Endothelial cell of umbilical vein (primary cell): ENCODE measurements around the gene GALNT12. TPM values are rescaled to one million over a fixed set of nuclear protein-coding genes. Genes with fewer than 3 reads are reported as not detected.

Experiments used
- BruUV-seq: library from RNA; stranded (reverse); fragments of 400-500 nt; replicated peaks from 2 replicates; lab custom pipeline; 2021; lab: Mats Ljungman, UMichigan
- CTCF ChIA-PET: fragments of 300-600, 350-600 bp; sonication (Branson Sonifier 250); formaldehyde crosslinking; loops from one replicate; lab custom pipeline; 2021; ENCODE audit warnings: antibody characterized with exemption, inconsistent platforms; lab: Charles Lee
- POLR2A ChIA-PET: fragments of 300-600, 350-600 bp; sonication (Branson Sonifier 250); formaldehyde crosslinking; loops from one replicate; lab custom pipeline; 2021; ENCODE audit warnings: antibody characterized with exemption, inconsistent platforms; lab: Charles Lee
- DNase-seq: peaks from one replicate; pipeline ENCODE4 v3.0.0-alpha.2; 2011; ENCODE audit warnings: low read depth, low spot score
- FAIRE-seq: peaks from 2 replicates; lab custom pipeline; 2011; peaks lifted over from hg19 to GRCh38; lab: Jason Lieb, UNC
- H2AFZ ChIP-seq: 2 replicates; pipeline ENCODE4 v1.6.0; 2012; ENCODE audit warnings: low read depth, low read length, control low read depth, inconsistent platforms
- H3K27ac ChIP-seq: 2 replicates; pipeline ENCODE4 v1.5.1; 2011; ENCODE audit warnings: low read depth, mild to moderate bottlenecking, control low read depth, low read length, moderate library complexity; ENCODE audit not compliant: insufficient read depth
- H3K27me3 ChIP-seq, 2 experiments: 2 replicates each; pipeline versions ENCODE4 v1.6.0 to v1.6.1; 2011; ENCODE audit warnings: low read length in 2 of 2, mixed read lengths in 1 of 2; ENCODE audit not compliant: control insufficient read depth in 2 of 2, insufficient read depth in 2 of 2
- H3K36me3 ChIP-seq, 2 experiments: 2 replicates in 1 of 2; 3 replicates in 1 of 2; pipeline ENCODE4 v1.5.1; 2011; ENCODE audit warnings: low read length in 2 of 2, mild to moderate bottlenecking in 1 of 2, moderate library complexity in 1 of 2; ENCODE audit not compliant: control insufficient read depth in 2 of 2, insufficient read depth in 2 of 2; ENCODE audit errors: extremely low read depth in 1 of 2
- H3K4me1 ChIP-seq: 3 replicates; pipeline ENCODE4 v1.5.1; 2011; ENCODE audit warnings: mild to moderate bottlenecking, low read length; ENCODE audit not compliant: control insufficient read depth, insufficient read depth; ENCODE audit errors: extremely low read depth
- H3K4me2 ChIP-seq: 2 replicates; pipeline ENCODE4 v1.6.1; 2011; ENCODE audit warnings: low read length, control low read depth, mixed read lengths; ENCODE audit not compliant: insufficient read depth
- H3K4me3 ChIP-seq, 3 experiments: fragments of 200-600 bp in 1 of 3; sonication (generic), shearing (Covaris generic) in 1 of 3; replicated peaks in 1 of 3; 2 replicates each; pipeline ENCODE4 v1.5.1; 2011 to 2016; ENCODE audit warnings: control low read depth in 3 of 3, low read length in 3 of 3, mild to moderate bottlenecking in 2 of 3, inconsistent platforms in 1 of 3, low read depth in 1 of 3, moderate library complexity in 1 of 3; ENCODE audit not compliant: insufficient read depth in 1 of 3
- H3K79me2 ChIP-seq: 2 replicates; pipeline ENCODE4 v1.6.0; 2012; ENCODE audit warnings: low read length, inconsistent platforms; ENCODE audit not compliant: control insufficient read depth, insufficient read depth
- H3K9ac ChIP-seq: replicated peaks from 2 replicates; pipeline ENCODE3; 2011; ENCODE audit warnings: low read length, control low read depth; ENCODE audit not compliant: insufficient read depth; ENCODE audit errors: extremely low read depth
- H3K9me1 ChIP-seq: replicated peaks from 3 replicates; pipeline ENCODE4 v1.6.0; 2011; ENCODE audit warnings: mild to moderate bottlenecking, low read length; ENCODE audit not compliant: control insufficient read depth, insufficient read depth; ENCODE audit errors: extremely low read depth
- H3K9me3 ChIP-seq: replicated peaks from 2 replicates; pipeline ENCODE4 v1.5.1; 2012; ENCODE audit warnings: low read length, inconsistent platforms; ENCODE audit not compliant: control insufficient read depth, insufficient read depth
- H4K20me1 ChIP-seq: replicated peaks from 2 replicates; pipeline ENCODE3; 2011; ENCODE audit warnings: mild to moderate bottlenecking, low read length; ENCODE audit not compliant: control insufficient read depth, insufficient read depth; ENCODE audit errors: extremely low read depth
- CTCF ChIP-seq, 2 donors: IDR thresholded peaks; 1 replicate in 1 of 2; 2 replicates in 1 of 2; pipeline ENCODE4 v1.5.1; 2011; ENCODE audit warnings: low read length in 2 of 2, mild to moderate bottlenecking in 2 of 2, moderate library complexity in 2 of 2, control low read depth in 1 of 2, inconsistent platforms in 1 of 2, low read depth in 1 of 2; ENCODE audit not compliant: insufficient read depth in 1 of 2; ENCODE audit errors: extremely low read depth in 1 of 2
- EZH2 ChIP-seq: IDR thresholded peaks from 2 replicates; pipeline ENCODE4 v1.6.1; 2012; ENCODE audit warnings: borderline replicate concordance, low read depth, mild to moderate bottlenecking, moderate library complexity, low read length, inconsistent platforms; ENCODE audit not compliant: severe bottlenecking
- FOS ChIP-seq: IDR thresholded peaks from 2 replicates; pipeline ENCODE4 v1.6.1; 2011; ENCODE audit warnings: mild to moderate bottlenecking, low read length, moderate library complexity, borderline replicate concordance; ENCODE audit not compliant: insufficient read depth
- GATA2 ChIP-seq: IDR thresholded peaks from 2 replicates; pipeline ENCODE4 v1.7.0; 2011; ENCODE audit warnings: low read depth, mild to moderate bottlenecking, moderate library complexity, mixed read lengths, low read length; ENCODE audit not compliant: insufficient read length, insufficient read depth
- JUN ChIP-seq: IDR thresholded peaks from 2 replicates; pipeline ENCODE4 v1.6.1; 2011; ENCODE audit warnings: borderline replicate concordance, low read depth; ENCODE audit not compliant: insufficient read length, insufficient read depth
- MYC ChIP-seq: IDR thresholded peaks from one replicate; pipeline ENCODE4 v1.6.1; 2011; ENCODE audit warnings: mild to moderate bottlenecking, low read depth, low read length
- POLR2A ChIP-seq: IDR thresholded peaks from 2 replicates; pipeline ENCODE4 v1.6.1; 2012; ENCODE audit warnings: low read depth, mild to moderate bottlenecking, control low read depth, low read length
- POLR2AphosphoS5 ChIP-seq: IDR thresholded peaks from 2 replicates; pipeline ENCODE4 v1.6.1; 2012; ENCODE audit warnings: low read depth, mild to moderate bottlenecking, control low read depth, low read length, moderate library complexity; ENCODE audit not compliant: insufficient read depth
- dilution Hi-C: fragments of 300-500 bp; cut with MboI; formaldehyde crosslinking; loops from one replicate; pipeline ENCODE4 v1.15.0; 2019; ENCODE audit warnings: low sequenced_read_pairs; ENCODE audit not compliant: extremely low pct_ligation_motif_present
- intact Hi-C: fragments of 100-400 bp; cut with micrococcal nuclease; formaldehyde crosslinking; loops from one replicate; pipeline ENCODE4 v1.10.0; 2022
- polyA plus RNA-seq, 4 experiments: library from polyadenylated mRNA; depleted of rRNA in 3 of 4; stranded (reverse) in 3 of 4; unstranded in 1 of 4; fragments of >200 nt; gene quantifications; 2 replicates each; pipeline versions ENCODE4 v1.2.1 to v1.2.3, GENCODE V29; 2011 to 2012; ENCODE audit warnings: missing spikeins in 1 of 4
- total RNA-seq: library from RNA; stranded (reverse); gene quantifications from 2 replicates; pipeline ENCODE4 v1.2.3, GENCODE V29; 2021
- TF ChIP-seq, protein P1 (sequence below): IDR thresholded peaks from 2 replicates; pipeline ENCODE4 v1.6.1; 2011; ENCODE audit not compliant: insufficient read depth, insufficient read length

The GALNT12 gene
- total and polyA plus RNA-seq, 2 donors (not counting 3 experiments of a cell fraction or from before 2014, with no cell fraction given): 0.26 to 0.44 TPM

- DNase-seq: no peak
- no peak for FAIRE-seq
- no peak overlapping the region for H3K4me3 ChIP-seq
- no peaks in the 10 kb centered on the region for H3K9me3 ChIP-seq
- no peaks in the 10 kb centered on the region for H3K9me1 ChIP-seq
- H3K36me3 ChIP-seq: no peaks in the 10 kb centered on the region
- POLR2A ChIA-PET: no interaction called here
- BruUV-seq: no TSS peak
- H3K4me2 ChIP-seq: no peak overlapping the region
- H3K27ac ChIP-seq: no peak overlapping the region
- dilution Hi-C loops: no loop called here
- H4K20me1 ChIP-seq: no peaks in the 10 kb centered on the region
- no peaks in the 10 kb centered on the region for H3K79me2 ChIP-seq
- no peak overlapping the region for H3K9ac ChIP-seq
- no peak for TF ChIP-seq GATA2
- TF ChIP-seq POLR2A: no peak
- intact Hi-C loops: no loop called here
- CTCF ChIA-PET: no interaction called here
- no peaks in the 10 kb centered on the region for H3K4me1 ChIP-seq
- peaks cover 2 to 4% of the 10 kb centered on the region in 2 experiments for H3K27me3 ChIP-seq
- H2AFZ ChIP-seq: no peak overlapping the region
Measured at GRCh38 chr9:98894761-98895160, 87.3 kb downstream of the GALNT12 start.

DNA sequence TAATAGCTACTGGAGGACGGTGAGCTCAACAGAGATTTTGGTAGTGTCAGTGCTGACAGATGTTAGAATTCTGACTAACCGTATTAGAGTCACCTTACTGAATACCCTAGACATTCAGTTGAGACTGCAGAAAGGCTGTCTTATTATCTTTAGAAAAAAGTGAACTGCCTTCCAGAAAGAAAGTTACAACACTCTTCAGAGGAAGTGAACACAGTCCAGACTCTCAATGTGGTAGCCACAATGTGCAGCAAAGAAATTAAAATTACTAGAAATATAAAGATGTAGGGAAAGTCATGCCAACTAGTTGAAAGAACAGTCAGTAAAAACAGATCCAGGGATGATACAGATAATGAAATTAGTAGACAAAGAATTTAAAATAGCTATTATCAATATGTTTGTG lies 89.2 kb downstream of the GALNT12 start:
- CTCF ChIA-PET: no interaction called here

More for the DNA sequence above, 89.2 kb downstream of the GALNT12 start:
- BruUV-seq: no TSS peak
- intact Hi-C loops: no loop called here
- DNase-seq: no peak
- POLR2A ChIA-PET: no interaction called here
- no peaks in the 10 kb centered on the region for H3K79me2 ChIP-seq
- H3K4me2 ChIP-seq: no peak overlapping the region
- no peaks in the 10 kb centered on the region for H3K36me3 ChIP-seq
- H3K4me3 ChIP-seq: no peak overlapping the region
- dilution Hi-C loops: no loop called here
- no peaks in the 10 kb centered on the region for H3K9me1 ChIP-seq
- no peaks in the 10 kb centered on the region for H3K4me1 ChIP-seq
- H3K9me3 ChIP-seq: no peaks in the 10 kb centered on the region
- no peak overlapping the region for H3K27ac ChIP-seq
- no peaks in the 10 kb centered on the region for H4K20me1 ChIP-seq
- TF ChIP-seq EZH2: no peak
- TF ChIP-seq MYC: no peak
- TF ChIP-seq POLR2A: no peak
- TF ChIP-seq CTCF (IDR thresholded peaks at IDR 0.05; ENCODE audit: extremely low read depth in 1 of 2, insufficient read depth in 1 of 2, low read depth in 1 of 2, low read length in 2 of 2): no peak
- no peak for TF ChIP-seq POLR2AphosphoS5
- TF ChIP-seq FOS: no peak
- TF ChIP-seq, protein P1, sequence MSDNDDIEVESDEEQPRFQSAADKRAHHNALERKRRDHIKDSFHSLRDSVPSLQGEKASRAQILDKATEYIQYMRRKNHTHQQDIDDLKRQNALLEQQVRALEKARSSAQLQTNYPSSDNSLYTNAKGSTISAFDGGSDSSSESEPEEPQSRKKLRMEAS: no peak
- TF ChIP-seq JUN: no peak
- TF ChIP-seq GATA2: no peak
- FAIRE-seq: no peak
- H3K27me3 ChIP-seq: peaks cover 2 to 4% of the 10 kb centered on the region in 2 experiments
- no peak overlapping the region for H3K9ac ChIP-seq
- no peak overlapping the region for H2AFZ ChIP-seq
